ENCODE data around the gene AANAT.
A peak's percentile ranks its signal among the peaks of the same experiment; 100 is the strongest.

Gene AANAT

GRCh38 chr17:76467366-76467765, at the start of gene AANAT:
TSS of gene AANAT (plus strand) at chr17:76467603. CDS start at chr17:76468747, 1,144 bp downstream.
- peak within 1 kb of the TSS; percentile 55 for H3K27ac Mint-ChIP-seq
- peaks cover 8% of the 10 kb centered on the region for H3K36me3 Mint-ChIP-seq
- DNase-seq (ENCODE audit: low spot score in 2 of 2) (no peak), ATAC-seq (ENCODE audit: low read depth) (no peak)
- no peaks in the 10 kb centered on the region for H3K9me3 Mint-ChIP-seq
- peaks cover 32% of the 10 kb centered on the region for H3K4me1 Mint-ChIP-seq
- H3K27me3 Mint-ChIP-seq: peaks cover 1% of the 10 kb centered on the region
- no peak within 1 kb of the TSS for H3K4me3 Mint-ChIP-seq

GRCh38 chr17:76419576-76420260, 47.7 kb upstream of the AANAT start:
- H3K9me3 Mint-ChIP-seq: no peaks in the 10 kb centered on the region
- H3K4me1 Mint-ChIP-seq: peaks cover 35% of the 10 kb centered on the region
- DNase-seq (ENCODE audit: low spot score in 2 of 2) (no peak), ATAC-seq (ENCODE audit: low read depth) (no peak)
- H3K4me3 Mint-ChIP-seq: peak overlapping the region; percentile 28
- H3K27ac Mint-ChIP-seq: peak overlapping the region; percentile 43
- H3K27me3 Mint-ChIP-seq: no peaks in the 10 kb centered on the region
- H3K36me3 Mint-ChIP-seq: peaks cover 7% of the 10 kb centered on the region

GRCh38 chr17:76420356-76421043, 46.9 kb upstream of the AANAT start:
- Mint-ChIP-seq H3K27ac (peak overlapping the region; percentile 43), H3K36me3 (peaks cover 7% of the 10 kb centered on the region), H3K4me3 (peak overlapping the region; percentile 43), H3K9me3 (no peaks in the 10 kb centered on the region), H3K4me1 (peaks cover 37% of the 10 kb centered on the region), H3K27me3 (no peaks in the 10 kb centered on the region)
- DNase-seq (ENCODE audit: low spot score in 2 of 2): no peak
- no peak for ATAC-seq (ENCODE audit: low read depth)

GRCh38 chr17:76421044-76421407, 46.4 kb upstream of the AANAT start:
- no peak for DNase-seq (ENCODE audit: low spot score in 2 of 2)
- peak overlapping the region; percentile 43 for H3K27ac Mint-ChIP-seq
- H3K4me1 Mint-ChIP-seq: peaks cover 41% of the 10 kb centered on the region
- H3K4me3 Mint-ChIP-seq: no peak overlapping the region
- H3K27me3 Mint-ChIP-seq: no peaks in the 10 kb centered on the region
- no peak for ATAC-seq (ENCODE audit: low read depth)
- no peaks in the 10 kb centered on the region for H3K9me3 Mint-ChIP-seq
- H3K36me3 Mint-ChIP-seq: peaks cover 7% of the 10 kb centered on the region

- DNase-seq (ENCODE audit: low spot score in 2 of 2): no peak
- H3K36me3 Mint-ChIP-seq: peaks cover 12% of the 10 kb centered on the region
- H3K4me1 Mint-ChIP-seq: peaks cover 49% of the 10 kb centered on the region
- H3K27ac Mint-ChIP-seq: peak overlapping the region; percentile 4
- no peaks in the 10 kb centered on the region for H3K27me3 Mint-ChIP-seq
- ATAC-seq (ENCODE audit: low read depth): no peak
- H3K9me3 Mint-ChIP-seq: no peaks in the 10 kb centered on the region
- H3K4me3 Mint-ChIP-seq: peak overlapping the region; percentile 69
These were observed 45.0 kb upstream of the AANAT start for GRCh38 chr17:76422406-76422805.

- peaks cover 8% of the 10 kb centered on the region for H3K36me3 Mint-ChIP-seq
- no peak for ATAC-seq (ENCODE audit: low read depth)
- peak overlapping the region; percentile 4 for H3K27ac Mint-ChIP-seq
- peak overlapping the region; percentile 69 for H3K4me3 Mint-ChIP-seq
- H3K4me1 Mint-ChIP-seq: peaks cover 49% of the 10 kb centered on the region
- no peaks in the 10 kb centered on the region for H3K27me3 Mint-ChIP-seq
- H3K9me3 Mint-ChIP-seq: no peaks in the 10 kb centered on the region
- no peak for DNase-seq (ENCODE audit: low spot score in 2 of 2)
These were observed 44.5 kb upstream of the AANAT start for GRCh38 chr17:76422860-76423259.

GRCh38 chr17:76426853-76427252, 40.5 kb upstream of the AANAT start:
- no peaks in the 10 kb centered on the region for H3K9me3 Mint-ChIP-seq
- H3K36me3 Mint-ChIP-seq: peaks cover 5% of the 10 kb centered on the region
- DNase-seq (ENCODE audit: low spot score in 2 of 2): no peak
- H3K27me3 Mint-ChIP-seq: no peaks in the 10 kb centered on the region
- no peak for ATAC-seq (ENCODE audit: low read depth)
- H3K4me1 Mint-ChIP-seq: peaks cover 47% of the 10 kb centered on the region
- H3K4me3 Mint-ChIP-seq: no peak overlapping the region
- peak overlapping the region; percentile 89 for H3K27ac Mint-ChIP-seq

GRCh38 chr17:76427501-76428231, 39.7 kb upstream of the AANAT start:
- DNase-seq (ENCODE audit: low spot score in 2 of 2) (peak in 1 of 2 donors; percentile 48), ATAC-seq (ENCODE audit: low read depth) (peak; percentile 85)

GRCh38 chr17:76428511-76428910, 38.9 kb upstream of the AANAT start:
- peaks cover 45% of the 10 kb centered on the region for H3K4me1 Mint-ChIP-seq

More at GRCh38 chr17:76427501-76428231, 39.7 kb upstream of the AANAT start:
- H3K9me3 Mint-ChIP-seq: no peaks in the 10 kb centered on the region
- no peaks in the 10 kb centered on the region for H3K27me3 Mint-ChIP-seq
- H3K27ac Mint-ChIP-seq: peak overlapping the region; percentile 89
- H3K4me1 Mint-ChIP-seq: peaks cover 45% of the 10 kb centered on the region
- H3K4me3 Mint-ChIP-seq: peak overlapping the region; percentile 66
- H3K36me3 Mint-ChIP-seq: peaks cover 5% of the 10 kb centered on the region

GRCh38 chr17:76431509-76431908, 35.9 kb upstream of the AANAT start:
- no peaks in the 10 kb centered on the region for H3K9me3 Mint-ChIP-seq

More at GRCh38 chr17:76428511-76428910, 38.9 kb upstream of the AANAT start:
- DNase-seq (ENCODE audit: low spot score in 2 of 2) (no peak), ATAC-seq (ENCODE audit: low read depth) (no peak)
- Mint-ChIP-seq H3K36me3 (peaks cover 5% of the 10 kb centered on the region), H3K9me3 (no peaks in the 10 kb centered on the region), H3K4me3 (peak overlapping the region; percentile 66), H3K27me3 (no peaks in the 10 kb centered on the region), H3K27ac (peak overlapping the region; percentile 89)

GRCh38 chr17:76432004-76432403, 35.4 kb upstream of the AANAT start:
- no peak for DNase-seq (ENCODE audit: low spot score in 2 of 2)
- Mint-ChIP-seq H3K27ac (no peak overlapping the region), H3K9me3 (no peaks in the 10 kb centered on the region), H3K36me3 (peaks cover 4% of the 10 kb centered on the region), H3K4me3 (no peak overlapping the region), H3K4me1 (peaks cover 50% of the 10 kb centered on the region), H3K27me3 (no peaks in the 10 kb centered on the region)
- ATAC-seq (ENCODE audit: low read depth): no peak

More at GRCh38 chr17:76431509-76431908, 35.9 kb upstream of the AANAT start:
- ATAC-seq (ENCODE audit: low read depth) (no peak), DNase-seq (ENCODE audit: low spot score in 2 of 2) (no peak)
- Mint-ChIP-seq H3K36me3 (peaks cover 7% of the 10 kb centered on the region), H3K4me1 (peaks cover 51% of the 10 kb centered on the region), H3K4me3 (no peak overlapping the region), H3K27me3 (no peaks in the 10 kb centered on the region), H3K27ac (no peak overlapping the region)

GRCh38 chr17:76432712-76433336, 34.6 kb upstream of the AANAT start:
- Mint-ChIP-seq H3K9me3 (no peaks in the 10 kb centered on the region), H3K27ac (peak overlapping the region; percentile 29), H3K4me3 (no peak overlapping the region), H3K4me1 (peaks cover 41% of the 10 kb centered on the region), H3K27me3 (no peaks in the 10 kb centered on the region), H3K36me3 (peaks cover 4% of the 10 kb centered on the region)
- ATAC-seq (ENCODE audit: low read depth) (peak; percentile 20), DNase-seq (ENCODE audit: low spot score in 2 of 2) (no peak)

- Mint-ChIP-seq H3K27ac (peak overlapping the region; percentile 29), H3K4me1 (peaks cover 36% of the 10 kb centered on the region), H3K36me3 (peaks cover 4% of the 10 kb centered on the region), H3K9me3 (no peaks in the 10 kb centered on the region), H3K4me3 (peak overlapping the region; percentile 37), H3K27me3 (no peaks in the 10 kb centered on the region)
- peak; percentile 48 for ATAC-seq (ENCODE audit: low read depth)
- DNase-seq (ENCODE audit: low spot score in 2 of 2): no peak
These were observed 33.7 kb upstream of the AANAT start for GRCh38 chr17:76433693-76434092.

GRCh38 chr17:76434870-76435269, 32.5 kb upstream of the AANAT start:
- no peak overlapping the region for H3K27ac Mint-ChIP-seq
- H3K36me3 Mint-ChIP-seq: peaks cover 4% of the 10 kb centered on the region
- ATAC-seq (ENCODE audit: low read depth) (no peak), DNase-seq (ENCODE audit: low spot score in 2 of 2) (no peak)
- H3K27me3 Mint-ChIP-seq: no peaks in the 10 kb centered on the region
- no peaks in the 10 kb centered on the region for H3K9me3 Mint-ChIP-seq
- H3K4me1 Mint-ChIP-seq: peaks cover 38% of the 10 kb centered on the region
- H3K4me3 Mint-ChIP-seq: no peak overlapping the region

Data from memory B cell (primary cell).